GM23338 (cell line): Measurements from ENCODE around the gene MATN1. TPM values are rescaled to one million over a fixed set of nuclear protein-coding genes. Genes with fewer than 3 reads are reported as not detected.

ENCODE experiments used
- ATAC-seq: fragments of 200-7000 bp; cut with Tn5 transposase; 3 replicates; pipeline ENCODE4 v1.9.1; 2020
- DNase-seq: peaks from one replicate; pipeline ENCODE4 v3.0.0-alpha.2; 2015; ENCODE audit warnings: low spot score
- H2AFZ ChIP-seq: fragments of 200-600 bp; sonication (generic); 2 replicates; pipeline ENCODE4 v1.8.0; 2016; ENCODE audit warnings: antibody characterized with exemption, mild to moderate bottlenecking, moderate library complexity
- H3F3A ChIP-seq: fragments of 200-600 bp; sonication (generic); replicated peaks from 2 replicates; pipeline ENCODE4 v1.8.0; 2017; ENCODE audit warnings: antibody characterized with exemption, mixed run types, low read depth
- H3K27ac ChIP-seq: fragments of 200-600 bp; sonication (generic); 2 replicates; pipeline ENCODE4 v1.6.1; 2016; ENCODE audit warnings: low read depth
- H3K27me3 ChIP-seq: fragments of 200-600 bp; sonication (generic); 2 replicates; pipeline ENCODE4 v1.8.0; 2016; ENCODE audit warnings: mild to moderate bottlenecking, mixed run types, moderate library complexity; ENCODE audit not compliant: insufficient read depth
- H3K36me3 ChIP-seq: fragments of 200-600 bp; sonication (generic); 2 replicates; pipeline ENCODE4 v1.8.0; 2016; ENCODE audit warnings: mild to moderate bottlenecking; ENCODE audit not compliant: insufficient read depth
- H3K4me1 ChIP-seq: fragments of 200-600 bp; sonication (generic); 2 replicates; pipeline ENCODE4 v1.8.0; 2016; ENCODE audit warnings: mild to moderate bottlenecking, moderate library complexity; ENCODE audit not compliant: insufficient read depth
- H3K4me2 ChIP-seq: fragments of 200-600 bp; sonication (generic); 2 replicates; pipeline ENCODE4 v1.7.1; 2017; ENCODE audit warnings: mixed run types
- H3K4me3 ChIP-seq: fragments of 200-600 bp; sonication (generic); 2 replicates; pipeline ENCODE4 v1.6.1; 2016; ENCODE audit warnings: mixed run types
- H3K79me2 ChIP-seq: fragments of 200-600 bp; sonication (generic); replicated peaks from 2 replicates; pipeline ENCODE4 v1.8.0; 2017; ENCODE audit warnings: mild to moderate bottlenecking; ENCODE audit not compliant: insufficient read depth
- H3K9me2 ChIP-seq: fragments of 200-600 bp; sonication (generic); 2 replicates; pipeline ENCODE4 v1.8.0; 2017; ENCODE audit not compliant: insufficient read depth
- H4K20me1 ChIP-seq: fragments of 200-600 bp; sonication (generic); replicated peaks from 2 replicates; pipeline ENCODE4 v1.8.0; 2017; ENCODE audit warnings: mild to moderate bottlenecking; ENCODE audit not compliant: insufficient read depth
- H3K27ac Mint-ChIP-seq: 2 replicates; pipeline ENCODE4 v1.8.0; 2020; ENCODE audit warnings: inconsistent platforms, mild to moderate bottlenecking, moderate library complexity, mixed read lengths
- H3K27me3 Mint-ChIP-seq: 3 replicates; pipeline ENCODE4 v1.8.0; 2022; ENCODE audit warnings: low read depth, mild to moderate bottlenecking, moderate library complexity, mixed read lengths, inconsistent platforms; ENCODE audit not compliant: insufficient read depth, poor library complexity
- H3K36me3 Mint-ChIP-seq: 3 replicates; pipeline ENCODE4 v1.8.0; 2021; ENCODE audit warnings: low read depth, mild to moderate bottlenecking, inconsistent platforms, moderate library complexity, mixed read lengths
- H3K4me1 Mint-ChIP-seq: 3 replicates; pipeline ENCODE4 v1.8.0; 2020; ENCODE audit warnings: mild to moderate bottlenecking, inconsistent platforms, mixed read lengths
- H3K4me3 Mint-ChIP-seq: 3 replicates; pipeline ENCODE4 v1.8.0; 2021; ENCODE audit warnings: moderate library complexity, mild to moderate bottlenecking, inconsistent platforms, mixed read lengths
- H3K9me3 Mint-ChIP-seq: 3 replicates; pipeline ENCODE4 v1.8.0; 2020; ENCODE audit warnings: moderate library complexity, mild to moderate bottlenecking, inconsistent platforms, mixed read lengths
- CREB1 ChIP-seq: fragments of 250-450 bp; sonication (Bioruptor Pico); IDR thresholded peaks from 2 replicates; pipeline ENCODE4 v1.5.0; 2020; ENCODE audit warnings: low read depth, mild to moderate bottlenecking, moderate library complexity
- EZH2 ChIP-seq: fragments of 200-600 bp; sonication (generic); IDR thresholded peaks from one replicate; pipeline ENCODE4 v1.8.0; 2017; ENCODE audit warnings: antibody characterized with exemption, mild to moderate bottlenecking, low read depth; ENCODE audit not compliant: unreplicated experiment
- EZH2phosphoT487 ChIP-seq: fragments of 200-600 bp; sonication (generic); IDR thresholded peaks from one replicate; pipeline ENCODE4 v1.8.1; 2018; ENCODE audit warnings: antibody characterized with exemption; ENCODE audit not compliant: unreplicated experiment
- JUNB ChIP-seq: IDR thresholded peaks from one replicate; pipeline ENCODE4 v1.6.1; 2016; ENCODE audit warnings: antibody characterized with exemption; ENCODE audit not compliant: unreplicated experiment
- NANOG ChIP-seq: IDR thresholded peaks from 2 replicates; pipeline ENCODE4 v1.6.1; 2016; ENCODE audit warnings: antibody characterized with exemption, borderline replicate concordance
- POLR2AphosphoS5 ChIP-seq: IDR thresholded peaks from 2 replicates; pipeline ENCODE4 v1.6.1; 2016; ENCODE audit warnings: antibody characterized with exemption, low read depth
- REST ChIP-seq: IDR thresholded peaks from one replicate; pipeline ENCODE4 v1.6.1; 2018; ENCODE audit warnings: antibody characterized with exemption; ENCODE audit not compliant: unreplicated experiment
- STAT1 ChIP-seq: IDR thresholded peaks from one replicate; pipeline ENCODE4 v1.6.1; 2016; ENCODE audit warnings: antibody characterized with exemption; ENCODE audit not compliant: unreplicated experiment
- ZNF114 ChIP-seq: fragments of 250-450 bp; sonication (Bioruptor Pico); IDR thresholded peaks from 2 replicates; pipeline ENCODE4 v1.5.0; 2020; ENCODE audit warnings: mild to moderate bottlenecking, moderate library complexity
- ZNF331 ChIP-seq: fragments of 250-450 bp; sonication (Bioruptor Pico); IDR thresholded peaks from 2 replicates; pipeline ENCODE4 v1.5.0; 2020; ENCODE audit warnings: low read depth, mild to moderate bottlenecking, moderate library complexity
- ZNF462 ChIP-seq: fragments of 250-450 bp; sonication (Bioruptor Pico); IDR thresholded peaks from 2 replicates; pipeline ENCODE4 v1.5.0; 2020; ENCODE audit warnings: mild to moderate bottlenecking, moderate library complexity
- polyA plus RNA-seq: library from polyadenylated mRNA; unstranded; fragments of >200 nt; fragmentation: Nextera tagmentation; extraction: Ambion mirVana; gene quantifications from 2 replicates; pipeline ENCODE4 v1.2.1, GENCODE V29; 2016
- total RNA-seq: library from RNA; depleted of rRNA; stranded (reverse); fragments of >200 nt; shearing (Covaris generic); gene quantifications from 2 replicates; pipeline ENCODE4 v1.2.3, GENCODE V29; 2014
- TF ChIP-seq, protein P1 (sequence below), 2 experiments: fragments of 200-600 bp in 1 of 2; sonication (generic) in 1 of 2; conservative IDR thresholded peaks; 2 replicates each; pipeline versions ENCODE4 v1.5.1 to v1.6.1; 2016 to 2017; ENCODE audit warnings: antibody characterized with exemption in 2 of 2, low read depth in 2 of 2, mild to moderate bottlenecking in 2 of 2, moderate library complexity in 1 of 2
- TF ChIP-seq, protein P2 (sequence below): IDR thresholded peaks from 2 replicates; pipeline ENCODE4 v1.6.1; 2016; ENCODE audit warnings: antibody characterized with exemption

Gene MATN1
- total and polyA plus RNA-seq, 2 experiments from 2014 or later = 0.08 to 0.31 TPM

DNA sequence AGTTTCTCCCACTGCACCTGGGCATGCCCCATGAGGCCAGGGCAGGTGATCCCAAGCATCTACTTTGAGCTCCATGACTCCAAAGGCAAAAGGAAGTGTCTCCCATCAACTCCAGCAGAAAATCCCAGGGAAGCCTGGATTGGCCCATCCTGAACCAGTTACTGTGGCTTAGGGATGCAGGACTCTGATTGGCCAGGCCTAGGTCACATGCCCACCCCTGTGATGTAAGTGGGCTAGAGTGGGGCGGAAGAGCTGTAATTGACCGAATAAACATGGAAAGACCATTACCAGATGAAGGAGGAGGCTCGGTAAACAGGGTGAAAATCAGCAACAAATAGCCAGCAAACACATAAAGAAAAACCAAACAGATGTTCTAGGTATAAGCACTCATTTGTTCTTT lies 45.2 kb downstream of the MATN1 start:
- DNase-seq (no peak), ATAC-seq (no peak)
- no peak overlapping the region for H3K4me2 ChIP-seq
- Mint-ChIP-seq H3K36me3 (peaks cover 9% of the 10 kb centered on the region; the same call in 1 of the 3 replicates), H3K27me3 (peaks cover 14% of the 10 kb centered on the region), H3K4me1 (no peaks in the 10 kb centered on the region), H3K27ac (no peak overlapping the region), H3K9me3 (peaks cover 45% of the 10 kb centered on the region), H3K4me3 (no peak overlapping the region)
- no peak overlapping the region for H3K4me3 ChIP-seq
- no peaks in the 10 kb centered on the region for H3K4me1 ChIP-seq
- H4K20me1 ChIP-seq = no peaks in the 10 kb centered on the region
- H3K9me2 ChIP-seq = no peaks in the 10 kb centered on the region
- H3F3A ChIP-seq = no peaks in the 10 kb centered on the region
- H2AFZ ChIP-seq = no peak overlapping the region
- TF ChIP-seq ZNF462 (CRISPR knock-in tag) (no peak), ZNF114 (CRISPR knock-in tag) (no peak), STAT1 (no peak), REST (no peak), CREB1 (CRISPR knock-in tag) (no peak), EZH2 (no peak), NANOG (no peak), JUNB (no peak), ZNF331 (CRISPR knock-in tag) (no peak), POLR2AphosphoS5 (no peak), EZH2phosphoT487 (no peak)
- TF ChIP-seq, protein P1, sequence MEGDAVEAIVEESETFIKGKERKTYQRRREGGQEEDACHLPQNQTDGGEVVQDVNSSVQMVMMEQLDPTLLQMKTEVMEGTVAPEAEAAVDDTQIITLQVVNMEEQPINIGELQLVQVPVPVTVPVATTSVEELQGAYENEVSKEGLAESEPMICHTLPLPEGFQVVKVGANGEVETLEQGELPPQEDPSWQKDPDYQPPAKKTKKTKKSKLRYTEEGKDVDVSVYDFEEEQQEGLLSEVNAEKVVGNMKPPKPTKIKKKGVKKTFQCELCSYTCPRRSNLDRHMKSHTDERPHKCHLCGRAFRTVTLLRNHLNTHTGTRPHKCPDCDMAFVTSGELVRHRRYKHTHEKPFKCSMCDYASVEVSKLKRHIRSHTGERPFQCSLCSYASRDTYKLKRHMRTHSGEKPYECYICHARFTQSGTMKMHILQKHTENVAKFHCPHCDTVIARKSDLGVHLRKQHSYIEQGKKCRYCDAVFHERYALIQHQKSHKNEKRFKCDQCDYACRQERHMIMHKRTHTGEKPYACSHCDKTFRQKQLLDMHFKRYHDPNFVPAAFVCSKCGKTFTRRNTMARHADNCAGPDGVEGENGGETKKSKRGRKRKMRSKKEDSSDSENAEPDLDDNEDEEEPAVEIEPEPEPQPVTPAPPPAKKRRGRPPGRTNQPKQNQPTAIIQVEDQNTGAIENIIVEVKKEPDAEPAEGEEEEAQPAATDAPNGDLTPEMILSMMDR (conservative IDR thresholded peaks at IDR 0.05; ENCODE audit: low read depth in 2 of 2) = no peak
- TF ChIP-seq, protein P2, sequence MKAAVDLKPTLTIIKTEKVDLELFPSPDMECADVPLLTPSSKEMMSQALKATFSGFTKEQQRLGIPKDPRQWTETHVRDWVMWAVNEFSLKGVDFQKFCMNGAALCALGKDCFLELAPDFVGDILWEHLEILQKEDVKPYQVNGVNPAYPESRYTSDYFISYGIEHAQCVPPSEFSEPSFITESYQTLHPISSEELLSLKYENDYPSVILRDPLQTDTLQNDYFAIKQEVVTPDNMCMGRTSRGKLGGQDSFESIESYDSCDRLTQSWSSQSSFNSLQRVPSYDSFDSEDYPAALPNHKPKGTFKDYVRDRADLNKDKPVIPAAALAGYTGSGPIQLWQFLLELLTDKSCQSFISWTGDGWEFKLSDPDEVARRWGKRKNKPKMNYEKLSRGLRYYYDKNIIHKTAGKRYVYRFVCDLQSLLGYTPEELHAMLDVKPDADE = no peak
- H3K36me3 ChIP-seq = no peaks in the 10 kb centered on the region
- no peaks in the 10 kb centered on the region for H3K27me3 ChIP-seq
- H3K79me2 ChIP-seq = no peaks in the 10 kb centered on the region
- H3K27ac ChIP-seq = no peak overlapping the region
